Tibial nerve (tissue), 4 donors: Measurements from ENCODE around the gene TPBG. TPM values are rescaled to one million over a fixed set of nuclear protein-coding genes. Genes with fewer than 3 reads are reported as not detected.

ENCODE experiments used
- DNase-seq, 2 donors: peaks; one replicate each; pipeline ENCODE4 v3.0.0-alpha.2; 2019; ENCODE audit warnings: low spot score in 2 of 2
- H3K27ac ChIP-seq, 4 donors: fragments of 200-600 bp; sonication (generic) in 3 of 4; one replicate each; pipeline ENCODE4 v1.5.1; 2017 to 2019; ENCODE audit warnings: mild to moderate bottlenecking in 1 of 4
- H3K27me3 ChIP-seq, 2 donors: fragments of 200-600 bp; sonication (generic) in 1 of 2; one replicate each; pipeline versions ENCODE4 v1.5.1 to v1.6.0; 2017 to 2019
- H3K36me3 ChIP-seq, 3 donors: fragments of 200-600 bp; sonication (generic); one replicate each; pipeline ENCODE4 v1.5.1; 2018 to 2019
- H3K4me1 ChIP-seq, 4 donors: fragments of 200-600 bp; sonication (generic) in 3 of 4; one replicate each; pipeline ENCODE4 v1.5.1; 2017 to 2019
- H3K4me3 ChIP-seq, 4 donors: fragments of 200-600 bp; sonication (generic) in 3 of 4; one replicate each; pipeline ENCODE4 v1.5.1; 2017 to 2019; ENCODE audit warnings: mild to moderate bottlenecking in 1 of 4, moderate library complexity in 1 of 4
- H3K9me3 ChIP-seq, 4 donors: fragments of 200-600 bp; sonication (generic) in 3 of 4; one replicate each; pipeline ENCODE4 v1.5.1; 2017 to 2019
- CTCF ChIP-seq, 5 experiments: fragments of 200-600 bp in 3 of 5; fragments of 450-650 bp in 2 of 5; sonication (generic) in 3 of 5; IDR thresholded peaks; one replicate each; pipeline ENCODE4 v1.5.1; 2016 to 2019; ENCODE audit warnings: antibody characterized with exemption in 5 of 5, mild to moderate bottlenecking in 3 of 5, moderate library complexity in 2 of 5
- EP300 ChIP-seq, 2 donors: sonication (generic); formaldehyde crosslinking; IDR thresholded peaks; one replicate each; pipeline ENCODE4 v1.6.1; 2017; ENCODE audit warnings: antibody characterized with exemption in 2 of 2, mild to moderate bottlenecking in 1 of 2
- POLR2A ChIP-seq, 2 donors: fragments of 450-650 bp; IDR thresholded peaks; one replicate each; pipeline ENCODE4 v1.6.1; 2017; ENCODE audit warnings: antibody characterized with exemption in 2 of 2, mild to moderate bottlenecking in 2 of 2, moderate library complexity in 2 of 2
- WGBS, 2 donors: methylation state at CpG; one replicate each; pipeline ENCODE4 v1.1.5; 2018; 5-methylcytosine and 5-hydroxymethylcytosine counted together
- total RNA-seq, 4 donors: library from RNA; depleted of rRNA; stranded (reverse); fragments of >200 nt; gene quantifications; one replicate each; pipeline ENCODE4 v1.1.0, GENCODE V29; 2016

Gene TPBG
- total RNA-seq, 4 donors from 2014 or later: 12.0 to 15.9 (median 12.6) TPM

GRCh38 chr6:82360552-82360951 is 3.1 kb upstream of the TPBG start:
- Histone ChIP-seq H3K4me3 (no peak overlapping the region), H3K4me1 (peaks cover 0 to 19% (median 0%) of the 10 kb centered on the region in 4 donors), H3K9me3 (no peaks in the 10 kb centered on the region), H3K27ac (no peak overlapping the region), H3K27me3 (peaks cover 0 to 30% of the 10 kb centered on the region in 2 donors), H3K36me3 (no peaks in the 10 kb centered on the region)
- 73 to 82% methylated on average over 2 of the region's 2 CpGs for WGBS, 2 donors
- DNase-seq: no peak
- no peak for TF ChIP-seq EP300 (IDR thresholded peaks at IDR 0.05)
- TF ChIP-seq CTCF (IDR thresholded peaks at IDR 0.05): no peak
- TF ChIP-seq POLR2A (IDR thresholded peaks at IDR 0.05): no peak

GRCh38 chr6:82361631-82362030 is 2.0 kb upstream of the TPBG start:
- TF ChIP-seq CTCF (IDR thresholded peaks at IDR 0.05) (no peak), EP300 (IDR thresholded peaks at IDR 0.05) (no peak), POLR2A (IDR thresholded peaks at IDR 0.05) (no peak)
- Histone ChIP-seq H3K4me1 (peaks cover 0 to 23% (median 0%) of the 10 kb centered on the region in 4 donors), H3K9me3 (no peaks in the 10 kb centered on the region), H3K4me3 (no peak overlapping the region), H3K27ac (no peak overlapping the region), H3K27me3 (peaks cover 0 to 30% of the 10 kb centered on the region in 2 donors), H3K36me3 (no peaks in the 10 kb centered on the region)
- 89 to 91% methylated on average over 3 of the region's 3 CpGs for WGBS, 2 donors
- DNase-seq: no peak

GRCh38 chr6:82362144-82362543 is 1.5 kb upstream of the TPBG start:
- H3K4me3 ChIP-seq: no peak overlapping the region
- 63 to 65% methylated on average over 4 of the region's 4 CpGs for WGBS, 2 donors

GRCh38 chr6:82362878-82363427 is 664 bp upstream of the TPBG start:
- H3K27ac ChIP-seq: peak overlapping the region in 1 of 4 donors; percentile 83
- H3K4me1 ChIP-seq: peaks cover 0 to 23% (median 0%) of the 10 kb centered on the region in 4 donors
- H3K27me3 ChIP-seq: peaks cover 0 to 30% of the 10 kb centered on the region in 2 donors
- peak overlapping the region; percentile 40 to 83 (median 66) for H3K4me3 ChIP-seq
- WGBS, 2 donors: 4 to 6% methylated on average over 13 of the region's 13 CpGs
- DNase-seq: no peak
- TF ChIP-seq CTCF (IDR thresholded peaks at IDR 0.05) (no peak), EP300 (IDR thresholded peaks at IDR 0.05) (no peak), POLR2A (IDR thresholded peaks at IDR 0.05) (no peak)
- H3K9me3 ChIP-seq: no peaks in the 10 kb centered on the region
- H3K36me3 ChIP-seq: no peaks in the 10 kb centered on the region

More at GRCh38 chr6:82362144-82362543, 1.5 kb upstream of the TPBG start:
- TF ChIP-seq CTCF (IDR thresholded peaks at IDR 0.05) (no peak), POLR2A (IDR thresholded peaks at IDR 0.05) (no peak), EP300 (IDR thresholded peaks at IDR 0.05) (no peak)
- H3K36me3 ChIP-seq: no peaks in the 10 kb centered on the region
- peaks cover 0 to 30% of the 10 kb centered on the region in 2 donors for H3K27me3 ChIP-seq
- no peak for DNase-seq
- peaks cover 0 to 23% (median 0%) of the 10 kb centered on the region in 4 donors for H3K4me1 ChIP-seq
- no peak overlapping the region for H3K27ac ChIP-seq
- H3K9me3 ChIP-seq: no peaks in the 10 kb centered on the region

- WGBS, 2 donors: 0 to 1% methylated on average over 70 to 79 of the region's 88 CpGs
- Histone ChIP-seq H3K27me3 (peaks cover 0 to 30% of the 10 kb centered on the region in 2 donors), H3K4me1 (peaks cover 0 to 23% (median 0%) of the 10 kb centered on the region in 4 donors), H3K4me3 (peak overlapping the region; percentile 40 to 83 (median 66)), H3K9me3 (no peaks in the 10 kb centered on the region), H3K27ac (peak overlapping the region; percentile 61 to 83 (median 66)), H3K36me3 (no peaks in the 10 kb centered on the region)
- DNase-seq: peak; percentile 17 to 33
- no peak for TF ChIP-seq POLR2A (IDR thresholded peaks at IDR 0.05)
- TF ChIP-seq CTCF (IDR thresholded peaks at IDR 0.05): no peak
- TF ChIP-seq EP300 (IDR thresholded peaks at IDR 0.05): peak in 1 of 2 donors; percentile 22
Observed at GRCh38 chr6:82364087-82365015, 734 bp downstream of the TPBG start.
